GM23338 (cell line): Measurements from ENCODE around the gene SERPINB10.

Source experiments
- EZH2 ChIP-seq: fragments of 200-600 bp; sonication (generic); IDR thresholded peaks from one replicate; pipeline ENCODE4 v1.8.0; 2017; ENCODE audit warnings: antibody characterized with exemption, mild to moderate bottlenecking, low read depth; ENCODE audit not compliant: unreplicated experiment
- NANOG ChIP-seq: IDR thresholded peaks from 2 replicates; pipeline ENCODE4 v1.6.1; 2016; ENCODE audit warnings: antibody characterized with exemption, borderline replicate concordance
- TF ChIP-seq, protein P1 (sequence below), 2 experiments: fragments of 200-600 bp in 1 of 2; sonication (generic) in 1 of 2; conservative IDR thresholded peaks; 2 replicates each; pipeline versions ENCODE4 v1.5.1 to v1.6.1; 2016 to 2017; ENCODE audit warnings: antibody characterized with exemption in 2 of 2, low read depth in 2 of 2, mild to moderate bottlenecking in 2 of 2, moderate library complexity in 1 of 2
- TF ChIP-seq, protein P2 (sequence below): IDR thresholded peaks from one replicate; pipeline ENCODE4 v1.6.1; 2018; ENCODE audit warnings: antibody characterized with exemption; ENCODE audit not compliant: unreplicated experiment
- TF ChIP-seq, protein P3 (sequence below): IDR thresholded peaks from 2 replicates; pipeline ENCODE4 v1.6.1; 2016; ENCODE audit warnings: antibody characterized with exemption

GRCh38 chr18:63961435-63961980, 53.8 kb downstream of the SERPINB10 start:
- TF ChIP-seq, protein P1, sequence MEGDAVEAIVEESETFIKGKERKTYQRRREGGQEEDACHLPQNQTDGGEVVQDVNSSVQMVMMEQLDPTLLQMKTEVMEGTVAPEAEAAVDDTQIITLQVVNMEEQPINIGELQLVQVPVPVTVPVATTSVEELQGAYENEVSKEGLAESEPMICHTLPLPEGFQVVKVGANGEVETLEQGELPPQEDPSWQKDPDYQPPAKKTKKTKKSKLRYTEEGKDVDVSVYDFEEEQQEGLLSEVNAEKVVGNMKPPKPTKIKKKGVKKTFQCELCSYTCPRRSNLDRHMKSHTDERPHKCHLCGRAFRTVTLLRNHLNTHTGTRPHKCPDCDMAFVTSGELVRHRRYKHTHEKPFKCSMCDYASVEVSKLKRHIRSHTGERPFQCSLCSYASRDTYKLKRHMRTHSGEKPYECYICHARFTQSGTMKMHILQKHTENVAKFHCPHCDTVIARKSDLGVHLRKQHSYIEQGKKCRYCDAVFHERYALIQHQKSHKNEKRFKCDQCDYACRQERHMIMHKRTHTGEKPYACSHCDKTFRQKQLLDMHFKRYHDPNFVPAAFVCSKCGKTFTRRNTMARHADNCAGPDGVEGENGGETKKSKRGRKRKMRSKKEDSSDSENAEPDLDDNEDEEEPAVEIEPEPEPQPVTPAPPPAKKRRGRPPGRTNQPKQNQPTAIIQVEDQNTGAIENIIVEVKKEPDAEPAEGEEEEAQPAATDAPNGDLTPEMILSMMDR (conservative IDR thresholded peaks at IDR 0.05; ENCODE audit: low read depth in 2 of 2): no peak
- TF ChIP-seq EZH2 (no peak), NANOG (no peak)
- TF ChIP-seq, protein P2, sequence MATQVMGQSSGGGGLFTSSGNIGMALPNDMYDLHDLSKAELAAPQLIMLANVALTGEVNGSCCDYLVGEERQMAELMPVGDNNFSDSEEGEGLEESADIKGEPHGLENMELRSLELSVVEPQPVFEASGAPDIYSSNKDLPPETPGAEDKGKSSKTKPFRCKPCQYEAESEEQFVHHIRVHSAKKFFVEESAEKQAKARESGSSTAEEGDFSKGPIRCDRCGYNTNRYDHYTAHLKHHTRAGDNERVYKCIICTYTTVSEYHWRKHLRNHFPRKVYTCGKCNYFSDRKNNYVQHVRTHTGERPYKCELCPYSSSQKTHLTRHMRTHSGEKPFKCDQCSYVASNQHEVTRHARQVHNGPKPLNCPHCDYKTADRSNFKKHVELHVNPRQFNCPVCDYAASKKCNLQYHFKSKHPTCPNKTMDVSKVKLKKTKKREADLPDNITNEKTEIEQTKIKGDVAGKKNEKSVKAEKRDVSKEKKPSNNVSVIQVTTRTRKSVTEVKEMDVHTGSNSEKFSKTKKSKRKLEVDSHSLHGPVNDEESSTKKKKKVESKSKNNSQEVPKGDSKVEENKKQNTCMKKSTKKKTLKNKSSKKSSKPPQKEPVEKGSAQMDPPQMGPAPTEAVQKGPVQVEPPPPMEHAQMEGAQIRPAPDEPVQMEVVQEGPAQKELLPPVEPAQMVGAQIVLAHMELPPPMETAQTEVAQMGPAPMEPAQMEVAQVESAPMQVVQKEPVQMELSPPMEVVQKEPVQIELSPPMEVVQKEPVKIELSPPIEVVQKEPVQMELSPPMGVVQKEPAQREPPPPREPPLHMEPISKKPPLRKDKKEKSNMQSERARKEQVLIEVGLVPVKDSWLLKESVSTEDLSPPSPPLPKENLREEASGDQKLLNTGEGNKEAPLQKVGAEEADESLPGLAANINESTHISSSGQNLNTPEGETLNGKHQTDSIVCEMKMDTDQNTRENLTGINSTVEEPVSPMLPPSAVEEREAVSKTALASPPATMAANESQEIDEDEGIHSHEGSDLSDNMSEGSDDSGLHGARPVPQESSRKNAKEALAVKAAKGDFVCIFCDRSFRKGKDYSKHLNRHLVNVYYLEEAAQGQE: no peak
- TF ChIP-seq, protein P3, sequence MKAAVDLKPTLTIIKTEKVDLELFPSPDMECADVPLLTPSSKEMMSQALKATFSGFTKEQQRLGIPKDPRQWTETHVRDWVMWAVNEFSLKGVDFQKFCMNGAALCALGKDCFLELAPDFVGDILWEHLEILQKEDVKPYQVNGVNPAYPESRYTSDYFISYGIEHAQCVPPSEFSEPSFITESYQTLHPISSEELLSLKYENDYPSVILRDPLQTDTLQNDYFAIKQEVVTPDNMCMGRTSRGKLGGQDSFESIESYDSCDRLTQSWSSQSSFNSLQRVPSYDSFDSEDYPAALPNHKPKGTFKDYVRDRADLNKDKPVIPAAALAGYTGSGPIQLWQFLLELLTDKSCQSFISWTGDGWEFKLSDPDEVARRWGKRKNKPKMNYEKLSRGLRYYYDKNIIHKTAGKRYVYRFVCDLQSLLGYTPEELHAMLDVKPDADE: no peak
